ENCODE measurements around the gene EPHA6. TPM values are rescaled to one million over a fixed set of nuclear protein-coding genes. Genes with fewer than 3 reads are reported as not detected.

Gene EPHA6
- total RNA-seq, 1 donor from 2014 or later = not detected

DNA sequence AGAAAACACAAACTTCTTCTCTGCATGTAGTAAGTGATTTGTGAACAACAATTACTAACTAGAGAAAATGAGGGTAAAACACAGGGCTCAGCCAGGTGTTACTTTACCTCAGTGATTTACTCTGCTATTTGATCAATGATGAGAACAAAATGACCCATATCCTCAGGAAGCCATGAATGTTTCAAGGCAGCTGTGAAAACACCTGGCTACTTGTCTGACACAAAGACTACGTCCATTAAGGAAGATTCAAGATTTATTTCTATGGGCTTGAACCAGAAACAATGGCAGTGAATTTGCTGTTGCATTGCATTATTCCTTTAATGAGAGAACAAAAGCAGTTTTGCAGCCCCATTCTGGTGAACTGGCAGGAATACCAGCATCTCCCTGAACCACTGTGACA lies 575.5 kb downstream of the EPHA6 start:
- Histone ChIP-seq H3K36me3 (no peaks in the 10 kb centered on the region), H3K9me3 (no peaks in the 10 kb centered on the region), H3K27me3 (no peaks in the 10 kb centered on the region), H3K4me1 (no peaks in the 10 kb centered on the region), H3K4me3 (no peak overlapping the region), H3K27ac (no peak overlapping the region)
- TF ChIP-seq, protein P1, sequence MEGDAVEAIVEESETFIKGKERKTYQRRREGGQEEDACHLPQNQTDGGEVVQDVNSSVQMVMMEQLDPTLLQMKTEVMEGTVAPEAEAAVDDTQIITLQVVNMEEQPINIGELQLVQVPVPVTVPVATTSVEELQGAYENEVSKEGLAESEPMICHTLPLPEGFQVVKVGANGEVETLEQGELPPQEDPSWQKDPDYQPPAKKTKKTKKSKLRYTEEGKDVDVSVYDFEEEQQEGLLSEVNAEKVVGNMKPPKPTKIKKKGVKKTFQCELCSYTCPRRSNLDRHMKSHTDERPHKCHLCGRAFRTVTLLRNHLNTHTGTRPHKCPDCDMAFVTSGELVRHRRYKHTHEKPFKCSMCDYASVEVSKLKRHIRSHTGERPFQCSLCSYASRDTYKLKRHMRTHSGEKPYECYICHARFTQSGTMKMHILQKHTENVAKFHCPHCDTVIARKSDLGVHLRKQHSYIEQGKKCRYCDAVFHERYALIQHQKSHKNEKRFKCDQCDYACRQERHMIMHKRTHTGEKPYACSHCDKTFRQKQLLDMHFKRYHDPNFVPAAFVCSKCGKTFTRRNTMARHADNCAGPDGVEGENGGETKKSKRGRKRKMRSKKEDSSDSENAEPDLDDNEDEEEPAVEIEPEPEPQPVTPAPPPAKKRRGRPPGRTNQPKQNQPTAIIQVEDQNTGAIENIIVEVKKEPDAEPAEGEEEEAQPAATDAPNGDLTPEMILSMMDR (IDR thresholded peaks at IDR 0.05) = no peak
- intact Hi-C loops (cut with DNase I) = no loop called here
- DNase-seq (ENCODE audit: low spot score in 2 of 2) = no peak

DNA sequence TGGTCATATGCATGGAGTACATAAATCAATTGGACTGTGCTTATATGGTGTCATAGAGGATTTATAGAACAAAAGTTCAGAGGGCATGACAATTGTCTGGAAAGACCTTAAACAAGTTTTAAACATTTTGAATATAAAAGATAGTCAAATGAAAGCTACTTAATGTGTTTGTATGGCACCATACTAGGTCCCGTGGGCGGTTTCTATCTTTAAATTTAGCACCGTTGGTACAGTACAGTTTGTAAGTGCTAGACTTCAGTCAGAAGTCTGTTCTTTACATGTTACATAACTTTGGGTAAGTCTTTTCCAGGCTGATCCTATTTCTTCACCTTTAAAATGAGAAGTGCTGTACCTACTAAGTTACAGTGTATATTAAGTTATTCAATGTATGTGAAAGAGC lies 576.8 kb downstream of the EPHA6 start:
- no peaks in the 10 kb centered on the region for H3K9me3 ChIP-seq

DNA sequence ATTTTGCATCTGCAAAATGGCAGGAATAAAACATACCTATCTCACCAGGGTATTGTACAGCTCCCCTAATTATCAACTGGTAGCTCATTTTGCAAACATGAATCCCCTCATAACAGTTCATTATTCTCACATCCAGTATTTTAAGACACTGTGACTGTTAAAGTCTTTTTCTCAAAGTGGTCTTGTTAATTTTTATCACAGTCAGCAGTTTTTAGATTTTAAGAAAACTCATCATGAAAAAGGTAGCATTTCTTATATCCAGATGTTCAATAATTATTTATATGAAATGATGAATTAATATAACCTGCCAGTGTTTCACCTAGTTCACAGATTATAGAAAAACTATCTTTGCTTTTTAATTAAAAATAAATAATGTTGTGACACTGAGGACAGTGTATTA lies 595.2 kb downstream of the EPHA6 start:
- Histone ChIP-seq H3K36me3 (no peaks in the 10 kb centered on the region), H3K4me3 (no peak overlapping the region), H3K27me3 (no peaks in the 10 kb centered on the region), H3K27ac (no peak overlapping the region), H3K4me1 (no peaks in the 10 kb centered on the region), H3K9me3 (no peaks in the 10 kb centered on the region)
- TF ChIP-seq, protein P1 (IDR thresholded peaks at IDR 0.05) = no peak
- intact Hi-C loops (cut with DNase I) = no loop called here
- DNase-seq (ENCODE audit: low spot score in 2 of 2) = no peak

More for the DNA sequence above, 576.8 kb downstream of the EPHA6 start:
- H3K4me3 ChIP-seq = no peak overlapping the region
- no peaks in the 10 kb centered on the region for H3K4me1 ChIP-seq
- TF ChIP-seq, protein P1 (IDR thresholded peaks at IDR 0.05) = no peak
- no peaks in the 10 kb centered on the region for H3K36me3 ChIP-seq
- DNase-seq (ENCODE audit: low spot score in 2 of 2) = no peak
- no peak overlapping the region for H3K27ac ChIP-seq
- H3K27me3 ChIP-seq = no peaks in the 10 kb centered on the region
- intact Hi-C loops (cut with DNase I) = no loop called here

DNA sequence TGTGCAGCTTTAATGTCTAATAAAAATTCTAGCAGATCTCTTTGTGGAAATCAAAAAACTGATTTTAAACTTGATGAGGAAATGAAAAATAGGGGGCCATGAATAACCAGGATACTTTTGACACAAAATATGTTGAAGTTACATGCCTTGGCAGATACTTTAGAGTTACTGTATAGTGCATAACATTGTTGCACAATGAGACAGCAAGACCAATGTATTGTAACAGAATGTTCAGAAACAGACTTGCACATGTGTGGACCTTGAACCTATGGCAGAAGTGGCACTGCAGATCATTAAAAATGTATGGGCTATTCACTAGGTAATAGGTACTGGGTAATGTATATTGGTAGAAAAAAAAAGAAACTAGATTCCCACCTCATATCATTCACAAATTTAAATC lies 607.2 kb downstream of the EPHA6 start:
- Histone ChIP-seq H3K9me3 (peaks cover 0 to 4% of the 10 kb centered on the region in 2 donors), H3K4me3 (no peak overlapping the region), H3K36me3 (no peaks in the 10 kb centered on the region), H3K27ac (no peak overlapping the region), H3K4me1 (no peaks in the 10 kb centered on the region), H3K27me3 (no peaks in the 10 kb centered on the region)
- no peak for DNase-seq (ENCODE audit: low spot score in 2 of 2)
- TF ChIP-seq, protein P1 (IDR thresholded peaks at IDR 0.05) = no peak
- intact Hi-C loops (cut with DNase I) = no loop called here

DNA sequence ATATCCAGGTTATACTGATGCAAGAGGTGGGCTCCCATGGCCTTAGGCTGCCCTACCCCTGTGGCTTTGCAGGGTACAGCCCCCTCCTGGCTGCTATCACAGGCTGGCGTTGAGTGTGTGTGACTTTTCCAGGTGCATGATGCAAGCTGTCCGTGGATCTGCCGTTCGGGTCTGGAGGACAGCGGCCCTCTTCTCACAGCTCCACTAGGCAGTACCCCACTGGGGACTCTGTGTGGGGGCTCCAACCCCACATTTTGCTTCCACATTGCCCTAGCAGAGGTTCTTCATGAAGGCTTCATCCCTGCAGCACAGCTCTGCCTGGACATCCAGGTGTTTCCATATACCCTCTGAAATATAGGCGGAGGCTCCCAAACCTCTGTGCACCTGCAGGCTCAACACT lies 610.6 kb downstream of the EPHA6 start:
- no peaks in the 10 kb centered on the region for H3K27me3 ChIP-seq

More for the DNA sequence above, 610.6 kb downstream of the EPHA6 start:
- intact Hi-C loops (cut with DNase I) = no loop called here
- Histone ChIP-seq H3K9me3 (peaks cover 0 to 4% of the 10 kb centered on the region in 2 donors), H3K36me3 (no peaks in the 10 kb centered on the region), H3K27ac (no peak overlapping the region), H3K4me3 (no peak overlapping the region), H3K4me1 (no peaks in the 10 kb centered on the region)
- TF ChIP-seq, protein P1 (IDR thresholded peaks at IDR 0.05) = no peak
- no peak for DNase-seq (ENCODE audit: low spot score in 2 of 2)
